ENCODE data around the gene OR4N2. TPM values are rescaled to one million over a fixed set of nuclear protein-coding genes. Genes with fewer than 3 reads are reported as not detected.
"Not testable (repeated sequence)": the region's sequence is repeated elsewhere in the genome, so short reads cannot be mapped to it uniquely, and the experiment has no call there.

OR4N2 gene
- total RNA-seq, result not detected in 2 replicates

DNA sequence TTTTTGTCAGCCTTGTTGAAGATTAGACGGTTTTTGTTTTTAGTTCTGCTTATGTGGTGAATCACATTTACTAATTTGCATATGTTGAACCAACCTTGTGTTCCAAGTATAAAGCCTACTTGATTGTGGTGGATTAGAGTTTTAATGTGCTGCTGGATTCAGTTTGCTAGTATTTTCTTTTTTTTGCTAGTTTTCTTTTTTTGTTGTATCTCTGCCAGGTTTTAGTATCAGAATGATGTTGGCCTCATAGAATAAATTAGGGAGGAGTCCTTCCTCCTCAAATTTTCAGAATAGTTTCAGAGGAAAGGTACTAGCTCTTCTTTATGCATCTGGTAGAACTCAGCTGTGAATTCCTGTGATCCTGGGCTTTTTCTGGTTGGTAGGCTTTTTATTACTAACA is at the start of gene OR4N2:
TSS of gene OR4N2 (plus strand) at position 301 of the 400 bp plus-strand sequence. CDS start 23,679 bp downstream, outside the sequence.
- not testable (repeated sequence) for DNase-seq (ENCODE audit: low read depth, low spot score)

- DNase-seq (ENCODE audit: low read depth, low spot score), result no peak
Observed at GRCh38 chr14:19754172-19754571, 49.4 kb upstream of the OR4N2 start.

DNA sequence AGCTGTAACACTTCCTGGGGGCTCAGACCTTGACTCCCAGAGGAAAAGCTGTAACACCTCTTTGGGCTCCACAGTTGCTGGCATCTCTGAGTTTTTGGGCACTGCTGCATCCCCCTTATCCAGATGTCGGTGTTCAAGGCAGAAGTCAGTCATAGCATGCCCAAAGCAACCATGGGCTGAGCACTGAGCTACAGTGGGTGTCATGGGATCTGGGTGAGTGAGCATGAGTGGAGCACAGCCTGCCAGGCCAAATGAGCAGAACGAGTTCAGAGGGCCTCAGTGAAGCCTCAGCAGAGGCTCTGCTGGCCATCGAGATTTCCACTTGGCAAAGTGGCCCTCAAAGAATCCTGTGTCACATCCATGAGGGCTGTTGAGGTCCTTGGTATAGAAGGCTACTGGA is 32.1 kb upstream of the OR4N2 start:
- DNase-seq (ENCODE audit: low read depth, low spot score), result not testable (repeated sequence)

GRCh38 chr14:19771895-19772430 is 31.6 kb upstream of the OR4N2 start:
- no peak for DNase-seq (ENCODE audit: low read depth, low spot score)

DNA sequence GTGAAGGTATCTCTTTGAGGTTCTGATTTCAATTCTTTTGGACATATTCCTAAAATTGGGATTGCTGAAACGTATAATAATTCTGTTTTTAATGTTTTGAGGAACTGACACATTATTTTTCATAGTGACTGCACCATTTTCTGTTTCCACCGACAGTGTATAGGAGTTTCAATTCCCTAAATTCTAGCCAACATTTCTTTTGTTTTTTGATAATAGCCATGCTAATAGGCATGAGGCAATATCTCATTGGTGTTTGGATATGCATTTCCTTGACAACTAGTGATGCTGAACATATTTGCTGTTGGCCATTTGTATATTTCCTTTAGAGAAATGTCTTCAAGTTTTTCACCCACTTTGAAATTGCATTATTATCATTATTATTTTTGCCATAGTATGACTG is 31.1 kb upstream of the OR4N2 start:
- not testable (repeated sequence) for DNase-seq (ENCODE audit: low read depth, low spot score)

- not testable (repeated sequence) for DNase-seq (ENCODE audit: low read depth, low spot score)
Observed at GRCh38 chr14:19773204-19773603, 30.4 kb upstream of the OR4N2 start, which contains the start of gene OR4M1. Gene OR4M1 (plus strand): TSS chr14:19773504. CDS start chr14:19780323, 6,819 bp downstream.

- no peak for DNase-seq (ENCODE audit: low read depth, low spot score)
Observed at GRCh38 chr14:19775587-19775986, 28.0 kb upstream of the OR4N2 start.

DNA sequence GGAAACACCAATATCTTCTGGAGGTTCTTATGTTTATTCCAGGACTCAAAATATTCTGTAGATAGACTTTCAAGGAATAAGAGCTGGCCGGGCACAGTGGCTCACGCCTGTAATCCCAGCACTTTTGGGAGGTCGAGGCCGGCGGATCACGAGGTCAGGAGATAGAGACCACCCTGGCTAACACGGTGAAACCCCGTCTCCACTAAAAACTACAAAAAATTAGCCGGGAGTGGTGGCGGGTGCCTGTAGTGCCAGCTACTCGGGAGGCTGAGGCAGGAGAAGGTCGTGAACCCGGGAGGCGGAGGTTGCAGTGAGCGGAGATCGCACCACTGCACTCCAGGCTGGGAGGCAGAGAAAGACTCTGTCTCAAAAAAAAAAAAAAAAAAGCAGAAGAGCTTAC is 17.7 kb upstream of the OR4N2 start:
- DNase-seq (ENCODE audit: low read depth, low spot score), result not testable (repeated sequence)

DNA sequence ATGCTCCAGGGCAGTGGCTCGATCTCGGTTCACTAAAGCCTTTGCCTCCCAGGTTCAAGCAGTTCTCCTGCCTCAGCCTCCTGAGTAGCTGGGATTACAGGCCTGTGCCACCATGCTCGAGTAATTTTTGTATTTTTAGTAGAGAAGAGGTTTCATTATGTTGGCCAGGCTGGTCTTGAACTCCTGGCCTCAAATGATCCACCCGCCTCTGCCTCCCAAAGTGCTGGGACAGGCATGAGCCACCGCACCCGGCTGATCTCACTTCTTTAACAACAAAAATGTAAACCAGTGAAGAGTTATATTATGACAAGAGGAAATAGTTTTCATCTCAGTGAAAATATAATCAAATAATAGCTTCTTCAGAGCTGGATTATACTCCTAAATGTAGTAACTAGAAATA is 16.3 kb upstream of the OR4N2 start:
- not testable (repeated sequence) for DNase-seq (ENCODE audit: low read depth, low spot score)

- DNase-seq (ENCODE audit: low read depth, low spot score), result not testable (repeated sequence)
Observed at GRCh38 chr14:19788150-19788549, 15.4 kb upstream of the OR4N2 start.

GRCh38 chr14:19796520-19797108 is 7.0 kb upstream of the OR4N2 start:
- not testable (repeated sequence) for DNase-seq (ENCODE audit: low read depth, low spot score)

GRCh38 chr14:19799880-19800279 is 3.7 kb upstream of the OR4N2 start:
- DNase-seq (ENCODE audit: low read depth, low spot score), result no peak

DNA sequence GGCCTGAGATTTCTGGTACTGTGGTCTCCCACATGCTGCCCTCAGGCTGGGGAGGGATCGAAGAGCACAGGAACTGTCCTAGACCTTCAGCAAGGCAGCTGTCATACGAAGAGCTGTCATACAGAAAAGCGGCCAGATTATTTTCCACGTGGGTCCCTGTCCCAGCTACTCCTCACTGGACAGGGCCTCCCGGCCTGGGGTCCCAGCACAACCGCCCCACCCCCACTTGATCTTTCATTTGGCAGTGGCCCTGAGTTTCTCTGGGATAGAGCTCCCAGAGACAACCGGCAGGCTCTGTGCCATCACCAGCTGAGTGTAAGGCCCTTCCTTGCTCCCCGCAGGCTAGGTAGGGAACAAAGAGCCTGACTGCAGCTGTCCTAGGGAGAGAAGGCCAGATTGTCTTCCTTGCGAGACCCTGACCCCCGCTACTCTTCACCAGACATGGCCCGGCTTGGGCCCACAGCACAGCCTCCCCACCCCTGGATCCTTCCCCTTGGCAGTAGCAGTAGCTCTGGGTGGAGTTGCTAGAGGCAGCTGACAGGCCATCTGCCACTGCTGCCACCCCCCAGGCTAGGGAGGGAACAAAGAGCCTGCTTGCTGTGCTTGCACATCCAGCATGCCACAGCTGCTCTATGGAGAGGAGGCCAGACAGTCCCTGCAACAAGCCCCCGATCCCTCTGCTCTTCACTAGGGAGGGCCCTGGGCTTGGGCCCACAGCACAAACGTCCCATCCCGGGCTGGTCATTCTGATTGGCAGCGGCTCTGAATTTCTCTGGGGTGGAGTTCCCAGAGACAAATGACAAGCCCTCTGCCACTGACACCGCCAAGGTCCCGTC is 3.1 kb upstream of the OR4N2 start:
- DNase-seq (ENCODE audit: low read depth, low spot score), result no peak

DNA sequence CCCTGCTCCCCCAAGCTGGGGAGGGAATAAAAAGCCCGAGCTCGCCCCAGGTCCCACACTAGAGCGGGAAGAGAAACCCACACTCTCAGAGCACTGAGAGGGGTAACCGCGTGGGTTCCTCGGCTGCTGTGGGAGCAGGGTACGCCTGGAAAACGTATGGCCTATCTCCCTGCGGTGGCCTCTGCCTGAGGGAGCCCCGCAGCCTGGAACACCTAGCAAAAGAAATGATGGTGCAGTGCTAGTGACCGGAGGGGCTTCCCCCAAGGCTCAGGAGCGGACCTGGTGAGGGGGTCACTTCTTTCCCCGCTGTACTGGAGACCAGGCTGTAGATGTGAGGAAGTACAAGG is 2.5 kb upstream of the OR4N2 start:
- no peak for DNase-seq (ENCODE audit: low read depth, low spot score)

DNA sequence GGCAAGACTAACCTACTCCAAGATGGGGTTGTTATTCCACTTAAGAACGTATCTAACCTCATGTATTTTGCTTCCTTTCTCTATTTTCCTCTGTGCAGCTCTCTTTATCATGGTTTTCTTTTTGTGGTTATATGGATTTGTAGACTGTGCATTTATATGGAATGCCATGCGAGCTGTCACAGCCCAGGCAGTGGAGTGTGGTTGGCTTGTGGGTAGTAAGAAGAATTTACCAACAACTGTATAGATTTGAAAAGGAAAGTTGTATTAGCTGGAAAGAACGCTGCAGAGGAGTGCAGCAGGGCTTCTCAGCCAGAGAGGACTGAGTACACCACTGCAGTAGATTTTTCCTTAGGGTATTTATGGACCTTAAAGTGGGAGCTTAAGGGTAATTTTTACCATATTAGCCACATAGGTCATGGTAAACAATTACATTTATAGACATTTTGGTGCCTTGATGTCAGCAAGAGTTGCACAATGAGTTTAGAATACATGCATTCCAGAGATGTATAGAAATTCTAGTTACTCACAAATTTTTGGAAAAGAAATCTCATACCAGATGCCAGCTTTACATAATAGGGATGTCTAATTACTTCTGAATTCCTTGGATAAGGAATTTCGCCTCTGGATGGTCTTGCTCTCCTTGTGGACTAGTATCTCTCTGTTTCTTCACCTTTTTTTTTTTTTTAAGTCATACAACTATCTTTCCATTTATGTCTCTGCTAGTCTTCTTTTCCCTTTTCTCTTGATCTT is 9.8 kb downstream of the OR4N2 start:
- DNase-seq (ENCODE audit: low read depth, low spot score), result not testable (repeated sequence)

GRCh38 chr14:19819879-19820278 is 16.3 kb downstream of the OR4N2 start:
- DNase-seq (ENCODE audit: low read depth, low spot score), result not testable (repeated sequence)

GRCh38 chr14:19821016-19821415 is 17.4 kb downstream of the OR4N2 start:
- not testable (repeated sequence) for DNase-seq (ENCODE audit: low read depth, low spot score)

GRCh38 chr14:19823178-19823577 is 19.6 kb downstream of the OR4N2 start:
- no peak for DNase-seq (ENCODE audit: low read depth, low spot score)

- DNase-seq (ENCODE audit: low read depth, low spot score), result no peak
Observed at GRCh38 chr14:19823765-19824164, 20.2 kb downstream of the OR4N2 start.

DNA sequence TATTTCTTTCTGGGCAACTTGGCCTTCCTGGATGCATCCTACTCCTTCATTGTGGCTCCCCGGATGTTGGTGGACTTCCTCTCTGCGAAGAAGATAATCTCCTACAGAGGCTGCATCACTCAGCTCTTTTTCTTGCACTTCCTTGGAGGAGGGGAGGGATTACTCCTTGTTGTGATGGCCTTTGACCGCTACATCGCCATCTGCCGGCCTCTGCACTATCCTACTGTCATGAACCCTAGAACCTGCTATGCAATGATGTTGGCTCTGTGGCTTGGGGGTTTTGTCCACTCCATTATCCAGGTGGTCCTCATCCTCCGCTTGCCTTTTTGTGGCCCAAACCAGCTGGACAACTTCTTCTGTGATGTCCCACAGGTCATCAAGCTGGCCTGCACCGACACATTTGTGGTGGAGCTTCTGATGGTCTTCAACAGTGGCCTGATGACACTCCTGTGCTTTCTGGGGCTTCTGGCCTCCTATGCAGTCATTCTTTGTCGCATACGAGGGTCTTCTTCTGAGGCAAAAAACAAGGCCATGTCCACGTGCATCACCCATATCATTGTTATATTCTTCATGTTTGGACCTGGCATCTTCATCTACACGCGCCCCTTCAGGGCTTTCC is 24.2 kb downstream of the OR4N2 start:
- not testable (repeated sequence) for DNase-seq (ENCODE audit: low read depth, low spot score)

DNA sequence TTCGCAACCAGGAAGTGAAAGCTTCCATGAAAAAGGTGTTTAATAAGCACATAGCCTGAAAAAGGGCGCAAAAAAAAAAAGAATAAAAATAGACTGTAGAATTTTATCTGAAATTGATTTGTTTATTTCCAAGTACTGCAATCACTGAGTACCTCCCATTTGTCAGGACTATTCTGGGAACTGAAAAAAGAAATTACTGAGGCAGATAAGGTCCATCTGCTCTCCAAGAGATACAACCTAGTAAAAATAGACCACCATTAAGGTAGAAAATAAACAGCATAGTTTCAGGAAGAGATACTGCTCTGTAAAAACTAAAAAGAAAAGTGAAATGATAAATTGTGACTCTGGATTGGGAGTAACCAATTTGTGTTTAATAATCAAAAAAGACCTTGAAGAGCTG is 24.7 kb downstream of the OR4N2 start:
- DNase-seq (ENCODE audit: low read depth, low spot score), result no peak
